Panc1 (cell line): ENCODE data around the gene KIAA0930.

ENCODE experiments used
- CTCF ChIP-seq: fragments of 450-650 bp; IDR thresholded peaks from 2 replicates; pipeline ENCODE4 v1.5.1; 2017; ENCODE audit warnings: mild to moderate bottlenecking
- POLR2AphosphoS5 ChIP-seq: IDR thresholded peaks from 2 replicates; pipeline ENCODE4 v1.6.1; 2012; ENCODE audit warnings: mild to moderate bottlenecking, low read depth, low read length, moderate library complexity
- SIN3A ChIP-seq: IDR thresholded peaks from 2 replicates; pipeline ENCODE4 v1.6.1; 2012; ENCODE audit warnings: low read depth, mild to moderate bottlenecking, low read length, moderate library complexity, borderline replicate concordance; ENCODE audit not compliant: insufficient read depth
- TF ChIP-seq, protein P1 (sequence below), 2 experiments: IDR thresholded peaks; 2 replicates each; pipeline ENCODE4 v1.6.1; 2011 to 2012; ENCODE audit warnings: low read depth in 2 of 2, control low read depth in 1 of 2, low read length in 1 of 2, mild to moderate bottlenecking in 1 of 2, moderate library complexity in 1 of 2; ENCODE audit not compliant: insufficient read depth in 1 of 2

GRCh38 chr22:45188779-45189178, 51.9 kb downstream of the KIAA0930 start:
- TF ChIP-seq CTCF = no peak
- TF ChIP-seq, protein P1, sequence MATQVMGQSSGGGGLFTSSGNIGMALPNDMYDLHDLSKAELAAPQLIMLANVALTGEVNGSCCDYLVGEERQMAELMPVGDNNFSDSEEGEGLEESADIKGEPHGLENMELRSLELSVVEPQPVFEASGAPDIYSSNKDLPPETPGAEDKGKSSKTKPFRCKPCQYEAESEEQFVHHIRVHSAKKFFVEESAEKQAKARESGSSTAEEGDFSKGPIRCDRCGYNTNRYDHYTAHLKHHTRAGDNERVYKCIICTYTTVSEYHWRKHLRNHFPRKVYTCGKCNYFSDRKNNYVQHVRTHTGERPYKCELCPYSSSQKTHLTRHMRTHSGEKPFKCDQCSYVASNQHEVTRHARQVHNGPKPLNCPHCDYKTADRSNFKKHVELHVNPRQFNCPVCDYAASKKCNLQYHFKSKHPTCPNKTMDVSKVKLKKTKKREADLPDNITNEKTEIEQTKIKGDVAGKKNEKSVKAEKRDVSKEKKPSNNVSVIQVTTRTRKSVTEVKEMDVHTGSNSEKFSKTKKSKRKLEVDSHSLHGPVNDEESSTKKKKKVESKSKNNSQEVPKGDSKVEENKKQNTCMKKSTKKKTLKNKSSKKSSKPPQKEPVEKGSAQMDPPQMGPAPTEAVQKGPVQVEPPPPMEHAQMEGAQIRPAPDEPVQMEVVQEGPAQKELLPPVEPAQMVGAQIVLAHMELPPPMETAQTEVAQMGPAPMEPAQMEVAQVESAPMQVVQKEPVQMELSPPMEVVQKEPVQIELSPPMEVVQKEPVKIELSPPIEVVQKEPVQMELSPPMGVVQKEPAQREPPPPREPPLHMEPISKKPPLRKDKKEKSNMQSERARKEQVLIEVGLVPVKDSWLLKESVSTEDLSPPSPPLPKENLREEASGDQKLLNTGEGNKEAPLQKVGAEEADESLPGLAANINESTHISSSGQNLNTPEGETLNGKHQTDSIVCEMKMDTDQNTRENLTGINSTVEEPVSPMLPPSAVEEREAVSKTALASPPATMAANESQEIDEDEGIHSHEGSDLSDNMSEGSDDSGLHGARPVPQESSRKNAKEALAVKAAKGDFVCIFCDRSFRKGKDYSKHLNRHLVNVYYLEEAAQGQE (IDR thresholded peaks at IDR 0.05; ENCODE audit: insufficient read depth in 1 of 2, low read depth in 2 of 2, low read length in 1 of 2) = no peak
- TF ChIP-seq SIN3A = no peak
- TF ChIP-seq POLR2AphosphoS5 = no peak
